ENCODE data around the gene TMEM220.

DNA sequence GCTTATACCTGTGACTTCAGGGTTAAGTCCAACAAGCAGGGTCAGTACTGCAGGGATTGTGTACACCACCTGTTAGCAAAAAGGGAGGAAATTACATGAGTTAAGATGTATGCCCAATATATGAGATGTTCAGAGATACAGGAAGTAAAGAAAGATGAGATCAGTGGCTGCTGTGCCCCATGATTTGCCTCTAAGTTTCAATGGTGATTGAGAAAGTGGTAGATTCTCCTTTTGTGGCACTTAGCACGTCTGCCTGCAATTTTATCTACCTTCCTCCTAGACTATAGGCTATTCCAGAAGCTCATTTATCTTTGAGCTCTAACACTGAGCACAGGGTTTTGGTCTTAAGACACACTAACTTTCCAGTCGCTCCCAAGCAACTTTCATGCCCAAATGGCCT, 3.6 kb downstream of the TMEM220 start:
- TF ChIP-seq, protein P1, sequence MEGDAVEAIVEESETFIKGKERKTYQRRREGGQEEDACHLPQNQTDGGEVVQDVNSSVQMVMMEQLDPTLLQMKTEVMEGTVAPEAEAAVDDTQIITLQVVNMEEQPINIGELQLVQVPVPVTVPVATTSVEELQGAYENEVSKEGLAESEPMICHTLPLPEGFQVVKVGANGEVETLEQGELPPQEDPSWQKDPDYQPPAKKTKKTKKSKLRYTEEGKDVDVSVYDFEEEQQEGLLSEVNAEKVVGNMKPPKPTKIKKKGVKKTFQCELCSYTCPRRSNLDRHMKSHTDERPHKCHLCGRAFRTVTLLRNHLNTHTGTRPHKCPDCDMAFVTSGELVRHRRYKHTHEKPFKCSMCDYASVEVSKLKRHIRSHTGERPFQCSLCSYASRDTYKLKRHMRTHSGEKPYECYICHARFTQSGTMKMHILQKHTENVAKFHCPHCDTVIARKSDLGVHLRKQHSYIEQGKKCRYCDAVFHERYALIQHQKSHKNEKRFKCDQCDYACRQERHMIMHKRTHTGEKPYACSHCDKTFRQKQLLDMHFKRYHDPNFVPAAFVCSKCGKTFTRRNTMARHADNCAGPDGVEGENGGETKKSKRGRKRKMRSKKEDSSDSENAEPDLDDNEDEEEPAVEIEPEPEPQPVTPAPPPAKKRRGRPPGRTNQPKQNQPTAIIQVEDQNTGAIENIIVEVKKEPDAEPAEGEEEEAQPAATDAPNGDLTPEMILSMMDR (IDR thresholded peaks at IDR 0.05), result no peak
- TF ChIP-seq ZFX (IDR thresholded peaks at IDR 0.05; ENCODE audit: borderline replicate concordance), result no peak
